CD4-positive, CD25-positive, alpha-beta regulatory T cell (primary cell): ENCODE results near the gene AURKAIP1. TPM values are rescaled to one million over a fixed set of nuclear protein-coding genes. Genes with fewer than 3 reads are reported as not detected.

Source experiments
- ATAC-seq, 2 donors: fragments of 150-1000 bp; cut with Tn5 transposase; one replicate each; pipeline ENCODE4 v1.10.0; 2021; ENCODE audit warnings: low read depth in 2 of 2, moderate number of reproducible peaks in 2 of 2, moderate library complexity in 1 of 2
- DNase-seq, 3 donors: peaks; one replicate each; pipeline versions ENCODE4 v3.0.0 to v3.0.0-alpha.2; 2012 to 2022; ENCODE audit warnings: mixed read lengths in 1 of 3
- H3K27ac ChIP-seq: one replicate; pipeline ENCODE4 v1.7.0; 2013; ENCODE audit warnings: mild to moderate bottlenecking, low read length; ENCODE audit not compliant: insufficient read depth, poor library complexity, severe bottlenecking
- H3K27me3 ChIP-seq: one replicate; pipeline ENCODE4 v1.7.0; 2013; ENCODE audit warnings: low read length; ENCODE audit not compliant: control insufficient read depth, insufficient read depth
- H3K36me3 ChIP-seq: one replicate; pipeline ENCODE4 v1.7.0; 2013; ENCODE audit warnings: mild to moderate bottlenecking, low read length, moderate library complexity; ENCODE audit not compliant: control insufficient read depth, insufficient read depth
- H3K4me1 ChIP-seq: 2 replicates; pipeline ENCODE4 v1.7.0; 2013; ENCODE audit warnings: mild to moderate bottlenecking, low read length; ENCODE audit not compliant: insufficient read depth, control insufficient read depth, poor library complexity, severe bottlenecking
- H3K4me3 ChIP-seq: one replicate; pipeline ENCODE4 v1.7.0; 2013; ENCODE audit warnings: low read depth, mild to moderate bottlenecking, low read length, moderate library complexity
- H3K9me3 ChIP-seq, 2 experiments: 1 replicate in 1 of 2; 2 replicates in 1 of 2; pipeline ENCODE4 v1.7.0; 2013; ENCODE audit warnings: low read length in 2 of 2, mild to moderate bottlenecking in 1 of 2, moderate library complexity in 1 of 2; ENCODE audit not compliant: control insufficient read depth in 2 of 2
- H3K27ac Mint-ChIP-seq, 3 donors: one replicate each; pipeline ENCODE4 v1.8.0; 2020 to 2022; ENCODE audit warnings: mild to moderate bottlenecking in 3 of 3, mixed read lengths in 3 of 3, moderate library complexity in 2 of 3
- H3K27me3 Mint-ChIP-seq: one replicate; pipeline ENCODE4 v1.8.0; 2022; ENCODE audit warnings: mild to moderate bottlenecking, mixed read lengths
- H3K36me3 Mint-ChIP-seq: one replicate; pipeline ENCODE4 v1.8.0; 2020; ENCODE audit warnings: mixed read lengths
- H3K4me1 Mint-ChIP-seq, 4 donors: one replicate each; pipeline ENCODE4 v1.8.0; 2020 to 2022; ENCODE audit warnings: mixed read lengths in 4 of 4, mild to moderate bottlenecking in 1 of 4
- H3K4me3 Mint-ChIP-seq, 4 donors: one replicate each; pipeline ENCODE4 v1.8.0; 2020 to 2022; ENCODE audit warnings: mild to moderate bottlenecking in 4 of 4, mixed read lengths in 4 of 4, moderate library complexity in 3 of 4
- H3K9me3 Mint-ChIP-seq, 7 donors: one replicate each; pipeline ENCODE4 v1.8.0; 2020 to 2022; ENCODE audit warnings: mixed read lengths in 7 of 7, mild to moderate bottlenecking in 3 of 7, moderate library complexity in 2 of 7
- polyA plus RNA-seq, 4 donors: library from polyadenylated mRNA; unstranded; fragments of 300-500 nt; fragmentation: Illumina TruSeq; gene quantifications; one replicate each; pipeline ENCODE4 v1.2.3, GENCODE V29; 2021
- total RNA-seq: library from RNA; stranded (reverse); gene quantifications from one replicate; pipeline ENCODE4 v1.2.3, GENCODE V29; 2022

The AURKAIP1 gene
- total and polyA plus RNA-seq, 5 donors from 2014 or later, result 76.0 to 190 (median 153) TPM

GRCh38 chr1:1354271-1355247 is 20.4 kb downstream of the AURKAIP1 start:
- Histone ChIP-seq H3K27me3 (no peaks in the 10 kb centered on the region), H3K4me3 (no peak overlapping the region), H3K36me3 (no peaks in the 10 kb centered on the region), H3K9me3 (no peaks in the 10 kb centered on the region), H3K27ac (no peak overlapping the region), H3K4me1 (peaks cover 29% of the 10 kb centered on the region)
- H3K4me1 Mint-ChIP-seq, result peaks cover 0 to 22% (median 0%) of the 10 kb centered on the region in 4 donors
- no peaks in the 10 kb centered on the region for H3K36me3 Mint-ChIP-seq
- no peak overlapping the region for H3K27ac Mint-ChIP-seq
- DNase-seq (no peak), ATAC-seq (no peak)
- H3K4me3 Mint-ChIP-seq, result peak overlapping the region in 2 of 4 donors; percentile 15 to 35
- peaks cover 32% of the 10 kb centered on the region for H3K27me3 Mint-ChIP-seq
- H3K9me3 Mint-ChIP-seq, result no peaks in the 10 kb centered on the region

- no peak overlapping the region for H3K27ac Mint-ChIP-seq
- ATAC-seq, result no peak
- H3K4me3 Mint-ChIP-seq, result peak overlapping the region in 2 of 4 donors; percentile 77 to 84
- H3K4me3 ChIP-seq, result no peak overlapping the region
- H3K9me3 ChIP-seq, result no peaks in the 10 kb centered on the region
- H3K27me3 Mint-ChIP-seq, result peaks cover 26% of the 10 kb centered on the region
- H3K4me1 ChIP-seq, result peaks cover 28% of the 10 kb centered on the region
- H3K36me3 ChIP-seq, result no peaks in the 10 kb centered on the region
- no peak overlapping the region for H3K27ac ChIP-seq
- no peaks in the 10 kb centered on the region for H3K36me3 Mint-ChIP-seq
- DNase-seq, result no peak
- no peaks in the 10 kb centered on the region for H3K27me3 ChIP-seq
- H3K4me1 Mint-ChIP-seq, result peaks cover 0 to 19% (median 0%) of the 10 kb centered on the region in 4 donors
- no peaks in the 10 kb centered on the region for H3K9me3 Mint-ChIP-seq
These were observed 21.4 kb downstream of the AURKAIP1 start for GRCh38 chr1:1353389-1354151.

GRCh38 chr1:1352786-1353388 is 22.1 kb downstream of the AURKAIP1 start:
- no peaks in the 10 kb centered on the region for H3K27me3 ChIP-seq
- Mint-ChIP-seq H3K4me3 (peak overlapping the region; percentile 79 to 85 (median 84)), H3K4me1 (peaks cover 0 to 24% (median 0%) of the 10 kb centered on the region in 4 donors), H3K27me3 (peaks cover 23% of the 10 kb centered on the region), H3K36me3 (no peaks in the 10 kb centered on the region), H3K27ac (no peak overlapping the region), H3K9me3 (no peaks in the 10 kb centered on the region)
- H3K4me3 ChIP-seq, result no peak overlapping the region
- peaks cover 29% of the 10 kb centered on the region for H3K4me1 ChIP-seq
- no peak overlapping the region for H3K27ac ChIP-seq
- DNase-seq, result no peak
- no peak for ATAC-seq
- no peaks in the 10 kb centered on the region for H3K9me3 ChIP-seq
- no peaks in the 10 kb centered on the region for H3K36me3 ChIP-seq

- Mint-ChIP-seq H3K27me3 (peaks cover 17% of the 10 kb centered on the region), H3K4me1 (peaks cover 0 to 35% (median 2%) of the 10 kb centered on the region in 4 donors), H3K9me3 (no peaks in the 10 kb centered on the region), H3K27ac (peak overlapping the region in 1 of 3 donors; percentile 92), H3K4me3 (peak overlapping the region; percentile 79 to 85 (median 84)), H3K36me3 (no peaks in the 10 kb centered on the region)
- no peak for DNase-seq
- no peaks in the 10 kb centered on the region for H3K36me3 ChIP-seq
- H3K27me3 ChIP-seq, result no peaks in the 10 kb centered on the region
- H3K4me3 ChIP-seq, result no peak overlapping the region
- no peak overlapping the region for H3K27ac ChIP-seq
- ATAC-seq, result no peak
- no peaks in the 10 kb centered on the region for H3K9me3 ChIP-seq
- H3K4me1 ChIP-seq, result peaks cover 37% of the 10 kb centered on the region
These were observed 23.2 kb downstream of the AURKAIP1 start for GRCh38 chr1:1351511-1352427.

- Mint-ChIP-seq H3K27me3 (peaks cover 17% of the 10 kb centered on the region), H3K4me3 (peak within 1 kb of the TSS; percentile 76 to 80 (median 78)), H3K36me3 (no peaks in the 10 kb centered on the region), H3K27ac (peak within 1 kb of the TSS in 2 of 3 donors; percentile 14 to 55), H3K4me1 (peaks cover 0 to 37% (median 3%) of the 10 kb centered on the region in 4 donors), H3K9me3 (no peaks in the 10 kb centered on the region)
- Histone ChIP-seq H3K9me3 (no peaks in the 10 kb centered on the region), H3K4me1 (peaks cover 29% of the 10 kb centered on the region), H3K36me3 (no peaks in the 10 kb centered on the region), H3K27ac (peak within 1 kb of the TSS; percentile 69), H3K27me3 (no peaks in the 10 kb centered on the region), H3K4me3 (no peak within 1 kb of the TSS)
- ATAC-seq, result peak; percentile 77 to 78
- peak; percentile 61 to 75 (median 66) for DNase-seq
These were observed 25.6 kb downstream of the AURKAIP1 start, which contains the start of gene DVL1 for GRCh38 chr1:1349256-1350012. TSS of gene DVL1 (minus strand) at chr1:1349418. CDS start at chr1:1349065, 353 bp downstream.

- H3K27me3 Mint-ChIP-seq, result peaks cover 17% of the 10 kb centered on the region
- Histone ChIP-seq H3K9me3 (no peaks in the 10 kb centered on the region), H3K36me3 (no peaks in the 10 kb centered on the region), H3K4me1 (peaks cover 21% of the 10 kb centered on the region), H3K27ac (no peak overlapping the region), H3K27me3 (no peaks in the 10 kb centered on the region), H3K4me3 (no peak overlapping the region)
- H3K4me1 Mint-ChIP-seq, result peaks cover 0 to 32% (median 3%) of the 10 kb centered on the region in 4 donors
- peak overlapping the region; percentile 76 to 80 (median 78) for H3K4me3 Mint-ChIP-seq
- H3K36me3 Mint-ChIP-seq, result no peaks in the 10 kb centered on the region
- DNase-seq (no peak), ATAC-seq (peak; percentile 21 to 23)
- H3K9me3 Mint-ChIP-seq, result no peaks in the 10 kb centered on the region
- H3K27ac Mint-ChIP-seq, result peak overlapping the region in 2 of 3 donors; percentile 14 to 55
These were observed 26.4 kb downstream of the AURKAIP1 start for GRCh38 chr1:1348420-1349255.
